ENCODE data around the gene TRAF3IP1.

Gene TRAF3IP1

GRCh38 chr2:238280083-238280825 is 40.1 kb upstream of the TRAF3IP1 start:
- Histone ChIP-seq H3K79me2 (peaks cover 6% of the 10 kb centered on the region), H3K9ac (no peak overlapping the region), H3K4me2 (ENCODE audit: low read length) (no peak overlapping the region), H3K9me3 (ENCODE audit: control insufficient read depth, low read length) (no peaks in the 10 kb centered on the region), H3K27ac (no peak overlapping the region), H3K27me3 (ENCODE audit: control insufficient read depth, insufficient read depth, low read length) (no peaks in the 10 kb centered on the region), H3K4me3 (ENCODE audit: low read depth, low read length) (no peak overlapping the region), H3K4me1 (no peaks in the 10 kb centered on the region), H2AFZ (no peak overlapping the region), H3K36me3 (ENCODE audit: control insufficient read depth, insufficient read depth, low read length) (no peaks in the 10 kb centered on the region)
- TF ChIP-seq CTCF (IDR thresholded peaks at IDR 0.05), result no peak

DNA sequence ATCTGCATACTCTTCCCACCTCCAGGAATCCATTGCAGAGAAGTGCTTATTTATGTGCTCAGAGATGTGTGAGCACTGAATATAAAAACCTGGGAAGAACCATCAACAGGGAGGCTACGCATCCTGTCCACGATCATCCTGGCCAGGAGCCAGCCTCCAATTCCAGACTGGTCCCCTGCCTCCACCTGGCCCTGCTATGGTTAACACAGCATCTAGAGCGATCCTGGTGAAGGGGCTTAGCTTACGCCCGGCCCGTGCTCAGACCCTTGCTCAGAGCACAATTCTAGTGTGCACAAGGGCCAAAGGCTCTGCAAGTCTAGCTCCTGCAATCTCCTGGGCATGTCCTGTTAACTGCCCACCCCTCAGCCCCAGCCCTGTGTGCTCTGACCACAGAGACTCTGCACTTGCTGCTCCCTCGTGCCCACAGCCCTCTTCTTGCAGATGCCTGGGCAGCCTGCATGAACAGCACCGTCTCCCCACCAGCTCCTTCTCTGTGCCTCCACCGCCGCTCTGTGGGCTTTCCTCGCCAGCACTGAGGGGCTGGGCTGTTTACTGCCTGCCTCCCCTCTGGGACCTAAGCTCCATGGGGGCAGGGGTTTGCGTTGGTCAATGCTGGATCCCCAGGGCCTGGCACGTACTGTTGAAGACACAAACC is 38.4 kb upstream of the TRAF3IP1 start:
- TF ChIP-seq CTCF (IDR thresholded peaks at IDR 0.05), result no peak
- H3K36me3 ChIP-seq (ENCODE audit: control insufficient read depth, insufficient read depth, low read length), result no peaks in the 10 kb centered on the region
- no peaks in the 10 kb centered on the region for H3K4me1 ChIP-seq

GRCh38 chr2:238282861-238283738 is 37.2 kb upstream of the TRAF3IP1 start:
- Histone ChIP-seq H3K9ac (no peak overlapping the region), H2AFZ (no peak overlapping the region), H3K27ac (no peak overlapping the region), H3K4me3 (ENCODE audit: low read depth, low read length) (no peak overlapping the region), H3K9me3 (ENCODE audit: control insufficient read depth, low read length) (no peaks in the 10 kb centered on the region), H3K79me2 (peaks cover 14% of the 10 kb centered on the region), H3K4me1 (no peaks in the 10 kb centered on the region), H3K27me3 (ENCODE audit: control insufficient read depth, insufficient read depth, low read length) (no peaks in the 10 kb centered on the region), H3K4me2 (ENCODE audit: low read length) (no peak overlapping the region), H3K36me3 (ENCODE audit: control insufficient read depth, insufficient read depth, low read length) (no peaks in the 10 kb centered on the region)
- no peak for TF ChIP-seq CTCF (IDR thresholded peaks at IDR 0.05)

More for the DNA sequence above, 38.4 kb upstream of the TRAF3IP1 start:
- H3K27ac ChIP-seq, result no peak overlapping the region
- no peak overlapping the region for H2AFZ ChIP-seq
- no peak overlapping the region for H3K9ac ChIP-seq
- no peaks in the 10 kb centered on the region for H3K9me3 ChIP-seq (ENCODE audit: control insufficient read depth, low read length)
- no peaks in the 10 kb centered on the region for H3K27me3 ChIP-seq (ENCODE audit: control insufficient read depth, insufficient read depth, low read length)
- H3K4me3 ChIP-seq (ENCODE audit: low read depth, low read length), result no peak overlapping the region
- H3K79me2 ChIP-seq, result peaks cover 12% of the 10 kb centered on the region
- no peak overlapping the region for H3K4me2 ChIP-seq (ENCODE audit: low read length)

- no peak overlapping the region for H3K4me2 ChIP-seq (ENCODE audit: low read length)
- no peak overlapping the region for H3K4me3 ChIP-seq (ENCODE audit: low read depth, low read length)
- H2AFZ ChIP-seq, result no peak overlapping the region
- no peak overlapping the region for H3K9ac ChIP-seq
- H3K79me2 ChIP-seq, result peaks cover 15% of the 10 kb centered on the region
- no peak for TF ChIP-seq CTCF (IDR thresholded peaks at IDR 0.05)
- H3K27me3 ChIP-seq (ENCODE audit: control insufficient read depth, insufficient read depth, low read length), result no peaks in the 10 kb centered on the region
- H3K27ac ChIP-seq, result no peak overlapping the region
- H3K9me3 ChIP-seq (ENCODE audit: control insufficient read depth, low read length), result no peaks in the 10 kb centered on the region
- no peaks in the 10 kb centered on the region for H3K36me3 ChIP-seq (ENCODE audit: control insufficient read depth, insufficient read depth, low read length)
- H3K4me1 ChIP-seq, result no peaks in the 10 kb centered on the region
Observed at GRCh38 chr2:238284802-238285515, 35.4 kb upstream of the TRAF3IP1 start.

Measured in parathyroid adenoma (tissue), 2 donors.